AG10803 (cell line): ENCODE results near the gene ST8SIA4.
"Not testable (repeated sequence)": the region's sequence is repeated elsewhere in the genome, so short reads cannot be mapped to it uniquely, and the experiment has no call there.

Experiments
- DNase-seq: peaks from one replicate; pipeline ENCODE4 v3.0.0; 2010; ENCODE audit warnings: low read depth
- H3K4me3 ChIP-seq: 2 replicates; pipeline ENCODE4 v1.5.1; 2011; ENCODE audit warnings: mild to moderate bottlenecking, low read length, control low read depth
- CTCF ChIP-seq: conservative IDR thresholded peaks from 2 replicates; pipeline ENCODE4 v1.5.1; 2011; ENCODE audit warnings: mild to moderate bottlenecking, low read length, control low read depth, inconsistent platforms

Gene ST8SIA4

GRCh38 chr5:100790170-100790665 lies 112.9 kb downstream of the ST8SIA4 start:
- no peak overlapping the region for H3K4me3 ChIP-seq
- no peak for DNase-seq
- no peak for TF ChIP-seq CTCF

- TF ChIP-seq CTCF = no peak
- no peak for DNase-seq
- no peak overlapping the region for H3K4me3 ChIP-seq
These were observed 113.4 kb downstream of the ST8SIA4 start for GRCh38 chr5:100789694-100790093.

- TF ChIP-seq CTCF = no peak
- H3K4me3 ChIP-seq = no peak overlapping the region
- DNase-seq = no peak
These were observed 114.7 kb downstream of the ST8SIA4 start for GRCh38 chr5:100788417-100788816.

- TF ChIP-seq CTCF = no peak
- H3K4me3 ChIP-seq = no peak overlapping the region
These were observed 115.4 kb downstream of the ST8SIA4 start for GRCh38 chr5:100787648-100788047.

GRCh38 chr5:100785536-100785935 lies 117.5 kb downstream of the ST8SIA4 start:
- H3K4me3 ChIP-seq = not testable (repeated sequence)

More at GRCh38 chr5:100787648-100788047, 115.4 kb downstream of the ST8SIA4 start:
- DNase-seq = no peak

GRCh38 chr5:100780376-100780870 lies 122.7 kb downstream of the ST8SIA4 start:
- no peak for TF ChIP-seq CTCF
- no peak overlapping the region for H3K4me3 ChIP-seq
- DNase-seq = no peak

More at GRCh38 chr5:100785536-100785935, 117.5 kb downstream of the ST8SIA4 start:
- not testable (repeated sequence) for DNase-seq

- H3K4me3 ChIP-seq = no peak overlapping the region
- DNase-seq = no peak
These were observed 123.3 kb downstream of the ST8SIA4 start for GRCh38 chr5:100779669-100780375.

More at GRCh38 chr5:100779669-100780375, 123.3 kb downstream of the ST8SIA4 start:
- TF ChIP-seq CTCF = no peak
